Left cardiac atrium (tissue), 4 donors: ENCODE results near the gene CMC1. TPM values are rescaled to one million over a fixed set of nuclear protein-coding genes. Genes with fewer than 3 reads are reported as not detected.

ENCODE experiments used
- ATAC-seq, 2 donors: fragments of 200-7000 bp; cut with Tn5 transposase; one replicate each; pipeline ENCODE4 v1.9.1; 2020; ENCODE audit warnings: mild to moderate bottlenecking in 2 of 2, moderate library complexity in 2 of 2
- DNase-seq: peaks from one replicate; pipeline ENCODE4 v3.0.0-alpha.2; 2020
- intact Hi-C, 2 donors: fragments of 100-400 bp; cut with DNase I; formaldehyde crosslinking; loops; one replicate each; pipeline versions ENCODE4 v1.14.1 to v1.15.1; 2022 to 2023
- total RNA-seq, 2 donors: library from RNA; stranded (reverse); fragmentation: NEBNext Ultra II Directional; extraction: Animal tissue kit (Norgen Biotek cat#: 25700); gene quantifications; one replicate each; pipeline ENCODE4 v1.2.1, GENCODE V29; 2021
- donor health status: DM: no; HTN: yes; CAD: no.
- donor health status: DM: no; HTN: yes; CAD: no; lungs with severe emphysema.
- donor health status: DM: yes; HTN: yes; CAD: no.
- donor health status: Dilated cardiomyopathy.

CMC1 gene
- total RNA-seq, 2 donors from 2014 or later = 28.6 to 32.0 TPM

- no peak for DNase-seq
- no peak for ATAC-seq
- intact Hi-C loops = no loop called here
Observed at GRCh38 chr3:28292622-28293021, 51.2 kb downstream of the CMC1 start.

- DNase-seq = no peak
Observed at GRCh38 chr3:28294667-28295413, 53.4 kb downstream of the CMC1 start.

DNA sequence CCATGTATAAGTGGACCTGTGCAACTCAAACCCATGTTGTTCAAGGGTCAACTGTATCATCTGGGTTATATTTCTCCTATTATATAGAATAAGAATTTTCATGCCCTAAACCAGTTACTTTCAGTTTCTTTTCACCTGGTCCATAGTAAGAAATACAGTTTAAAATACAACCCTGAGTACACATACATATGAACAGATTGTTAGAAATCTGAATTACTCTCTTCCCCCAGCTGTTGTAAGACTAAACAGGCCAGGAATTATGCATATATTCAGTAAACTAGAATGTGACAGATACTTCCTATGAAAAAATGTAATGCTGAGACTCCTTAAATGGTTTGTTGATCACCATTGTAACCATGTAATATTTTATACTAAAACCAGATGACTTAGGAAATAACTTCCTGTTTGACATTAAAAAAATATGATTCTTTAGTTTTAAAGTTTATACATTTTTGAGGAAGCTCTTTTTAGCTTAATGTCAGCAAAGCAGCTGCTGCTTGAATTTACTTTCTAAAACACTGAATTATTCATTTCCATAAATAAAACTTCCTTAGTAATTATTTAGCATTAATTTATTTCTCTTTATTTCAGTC is 54.6 kb downstream of the CMC1 start:
- ATAC-seq (no peak), DNase-seq (no peak)
- intact Hi-C loops = no loop called here

More at GRCh38 chr3:28294667-28295413, 53.4 kb downstream of the CMC1 start:
- intact Hi-C loops = no loop called here
- no peak for ATAC-seq

DNA sequence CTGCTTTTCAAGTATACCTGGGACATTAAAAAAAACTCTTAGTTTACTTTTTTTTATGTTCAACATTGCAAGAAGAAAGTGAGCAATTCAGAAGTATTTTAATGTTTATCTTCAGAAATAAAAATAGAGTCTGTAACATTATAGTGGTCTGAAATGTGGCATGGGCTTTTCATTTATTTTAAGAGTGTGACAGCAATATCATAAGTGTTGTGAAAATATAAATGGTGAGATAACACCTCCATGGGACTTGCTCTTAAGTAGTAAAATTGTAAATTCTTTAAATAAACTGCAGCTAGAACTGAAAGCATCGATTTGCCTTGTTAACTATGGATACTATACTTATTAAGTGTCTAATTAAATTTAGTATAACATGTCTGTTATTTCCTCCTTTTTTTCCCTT is 58.3 kb downstream of the CMC1 start:
- intact Hi-C loops = no loop called here
- DNase-seq (no peak), ATAC-seq (no peak)

- ATAC-seq (no peak), DNase-seq (no peak)
- intact Hi-C loops = no loop called here
Observed at GRCh38 chr3:28300345-28300962, 59.0 kb downstream of the CMC1 start.

- DNase-seq (no peak), ATAC-seq (no peak)
- intact Hi-C loops = no loop called here
Observed at GRCh38 chr3:28301688-28302087, 60.3 kb downstream of the CMC1 start.

DNA sequence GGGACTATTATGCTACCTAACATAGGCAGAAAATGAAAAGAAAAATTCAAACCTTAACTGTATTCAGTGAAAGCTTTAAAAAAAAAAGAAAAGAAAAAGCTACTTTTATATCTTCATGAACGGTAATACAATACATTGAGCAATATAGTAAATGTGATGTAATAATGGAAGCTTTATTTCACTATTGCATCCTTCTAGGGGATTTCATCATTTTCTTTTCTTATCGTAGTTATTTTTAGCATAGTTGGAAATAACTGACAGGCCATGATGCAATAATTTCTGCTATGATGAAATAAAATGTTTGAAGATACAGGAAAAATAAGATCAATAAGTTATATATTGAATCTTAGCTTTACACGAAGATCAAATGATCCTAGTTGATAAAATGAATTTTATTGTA is 66.8 kb downstream of the CMC1 start:
- ATAC-seq (no peak), DNase-seq (no peak)
- intact Hi-C loops = no loop called here

GRCh38 chr3:28315711-28316110 is 74.3 kb downstream of the CMC1 start:
- intact Hi-C loops = no loop called here
- ATAC-seq (no peak), DNase-seq (no peak)

- no peak for DNase-seq
- intact Hi-C loops = no loop called here
- ATAC-seq = no peak
Observed at GRCh38 chr3:28316226-28316625, 74.8 kb downstream of the CMC1 start.

- intact Hi-C loops = no loop called here
- DNase-seq = no peak
- peak; percentile 55 to 64 for ATAC-seq
Observed at GRCh38 chr3:28317438-28318022, 76.1 kb downstream of the CMC1 start.

DNA sequence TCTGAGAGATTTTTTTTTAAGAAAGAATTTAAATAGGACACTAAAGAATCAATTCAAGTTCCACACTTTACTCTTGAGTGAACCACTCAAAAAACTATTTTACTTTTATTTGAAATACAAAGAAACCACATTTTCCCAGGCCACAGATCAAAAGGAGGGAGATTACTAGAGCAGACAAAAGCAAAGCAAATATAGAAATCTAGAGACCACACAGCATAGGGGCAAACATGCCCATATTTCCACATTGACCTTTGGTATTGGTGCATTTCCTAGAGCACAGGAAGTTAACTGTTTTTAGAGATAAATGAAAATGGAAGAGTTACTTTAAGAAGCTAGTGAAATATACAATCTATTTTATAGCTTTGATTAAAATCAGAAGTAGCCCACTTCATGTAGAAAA is 79.6 kb downstream of the CMC1 start:
- ATAC-seq (no peak), DNase-seq (no peak)
- intact Hi-C loops = no loop called here

GRCh38 chr3:28322464-28322863 is 81.0 kb downstream of the CMC1 start:
- intact Hi-C loops = no loop called here
- no peak for DNase-seq
- no peak for ATAC-seq

GRCh38 chr3:28326458-28326926 is 85.1 kb downstream of the CMC1 start:
- intact Hi-C loops = loop anchor here in 1 of 2 donors (5.0 kb wide), 1 partner anchor 614 kb away; no protein-coding TSS in a partner anchor
- ATAC-seq (peak; percentile 38 to 67), DNase-seq (no peak)

GRCh38 chr3:28328188-28329151 is 87.1 kb downstream of the CMC1 start:
- intact Hi-C loops = loop anchor here (2.0 to 5.0 kb wide), 2 partner anchors 614 to 616 kb away; no protein-coding TSS in a partner anchor
- DNase-seq (no peak), ATAC-seq (peak in 1 of 2 donors; percentile 37)

DNA sequence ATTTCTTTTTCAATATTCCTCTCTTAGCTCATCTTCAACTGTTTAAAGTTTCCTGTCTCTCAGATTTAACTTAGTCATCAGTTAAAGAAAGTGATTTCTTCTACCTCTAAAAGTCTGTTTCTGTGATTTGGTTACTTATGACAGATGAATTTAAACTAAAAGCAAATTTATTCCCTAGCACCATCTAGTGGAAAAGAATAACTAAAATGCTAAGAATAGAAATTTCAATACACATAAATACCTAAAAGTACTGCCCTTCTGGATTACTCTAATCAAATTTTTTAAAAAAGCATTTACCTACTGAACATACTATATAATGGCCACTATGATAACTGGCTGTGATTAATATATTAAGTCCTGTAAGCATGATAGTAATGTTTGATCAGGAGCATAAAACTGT is 93.1 kb downstream of the CMC1 start:
- ATAC-seq (no peak), DNase-seq (no peak)
- intact Hi-C loops = no loop called here

DNA sequence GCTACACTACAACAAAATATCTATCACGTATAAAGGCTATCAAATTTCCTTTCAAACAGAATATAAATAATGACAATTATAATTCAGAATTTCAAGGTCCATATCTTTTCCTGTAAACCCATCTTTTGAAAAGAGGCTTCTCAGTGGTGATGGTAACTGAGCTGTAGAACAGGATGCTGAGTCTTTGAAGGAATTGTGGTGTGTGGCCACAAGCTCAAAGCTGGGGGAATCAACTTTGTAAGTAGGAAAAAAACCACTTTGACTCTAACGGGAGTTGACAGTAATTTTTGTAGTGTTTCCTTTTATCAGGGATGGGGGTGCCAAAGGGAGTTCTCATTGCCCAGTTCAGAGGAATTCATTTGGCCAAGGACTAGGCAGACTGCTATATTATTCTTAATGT is 93.8 kb downstream of the CMC1 start:
- DNase-seq = no peak
- ATAC-seq = no peak

DNA sequence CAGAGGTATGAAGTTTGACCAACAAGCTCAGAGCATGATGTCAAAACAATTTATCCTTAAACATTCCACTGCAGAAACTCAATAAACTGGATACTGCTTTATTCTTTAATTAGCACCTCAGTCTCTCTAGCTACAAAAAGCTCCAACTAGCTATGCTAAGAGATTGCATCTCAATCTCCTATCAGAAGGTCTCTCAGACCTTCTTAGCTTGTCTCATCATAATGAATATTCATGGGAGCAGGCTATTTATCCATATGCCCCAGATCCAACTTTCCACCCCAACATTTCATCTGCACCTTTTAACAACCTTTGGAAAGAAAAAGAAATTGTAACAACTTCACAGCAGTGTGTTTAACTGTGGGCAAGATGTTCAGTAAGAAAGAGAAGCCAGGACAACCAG is 95.8 kb downstream of the CMC1 start:
- intact Hi-C loops = no loop called here
- DNase-seq (no peak), ATAC-seq (no peak)

More for the DNA sequence above, 93.8 kb downstream of the CMC1 start:
- intact Hi-C loops = no loop called here

DNA sequence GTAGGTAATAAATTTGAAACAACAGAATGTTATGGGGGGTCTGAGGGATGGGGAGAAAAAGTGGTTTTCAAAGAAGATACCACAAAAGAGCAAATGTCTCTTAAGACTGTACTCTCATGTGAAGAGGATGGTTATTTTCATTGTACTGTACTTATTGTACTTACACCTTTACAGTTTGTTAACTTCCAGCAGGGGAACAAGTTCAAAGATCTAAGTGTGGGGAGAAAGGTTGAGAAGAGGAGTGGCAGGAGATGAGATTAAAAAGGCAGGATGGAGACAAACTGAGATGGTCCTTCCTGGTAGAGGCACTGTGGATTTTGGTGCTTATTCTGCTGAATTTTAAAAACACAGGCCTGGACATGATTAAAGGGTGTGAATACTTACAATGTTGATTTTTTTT is 101.7 kb downstream of the CMC1 start:
- no peak for ATAC-seq
- intact Hi-C loops = no loop called here
- no peak for DNase-seq

GRCh38 chr3:28345690-28346089 is 104.3 kb downstream of the CMC1 start:
- intact Hi-C loops = no loop called here
- ATAC-seq = no peak
- DNase-seq = no peak
